GM19324 (cell line): ENCODE results near the gene MAP7D2.

Experiments used
- ATAC-seq: cut with Tn5 transposase; IDR thresholded peaks from one replicate; pipeline ENCODE4 v1.9.1; 2021; ENCODE audit warnings: mild to moderate bottlenecking, moderate library complexity; ENCODE audit not compliant: unreplicated experiment, low FRiP score

MAP7D2 gene

DNA sequence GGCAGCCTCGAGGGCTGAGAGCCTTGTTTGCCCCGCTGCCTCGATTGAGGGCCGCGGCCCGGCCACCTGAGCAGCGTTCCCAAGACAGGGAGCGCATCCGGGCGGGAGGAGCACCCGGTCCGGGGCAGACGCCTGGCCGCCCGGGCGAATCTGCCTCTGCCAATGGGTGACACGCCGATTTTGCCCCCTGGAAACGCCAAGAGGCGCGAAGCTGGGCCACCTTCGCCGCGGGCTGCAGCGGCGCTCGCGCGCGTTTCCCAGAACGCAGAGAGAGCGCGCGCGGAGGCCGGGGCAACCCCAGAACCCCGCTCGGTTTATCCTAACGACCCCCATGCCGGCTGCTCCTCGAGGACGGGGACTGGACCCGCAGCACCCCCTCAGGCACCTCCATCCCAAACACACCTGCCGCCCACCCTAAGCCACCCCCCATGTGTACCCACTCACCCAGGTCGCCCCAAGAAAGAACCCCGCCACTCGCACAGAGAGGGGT is 575 bp downstream of the MAP7D2 start:
- ATAC-seq: no peak

DNA sequence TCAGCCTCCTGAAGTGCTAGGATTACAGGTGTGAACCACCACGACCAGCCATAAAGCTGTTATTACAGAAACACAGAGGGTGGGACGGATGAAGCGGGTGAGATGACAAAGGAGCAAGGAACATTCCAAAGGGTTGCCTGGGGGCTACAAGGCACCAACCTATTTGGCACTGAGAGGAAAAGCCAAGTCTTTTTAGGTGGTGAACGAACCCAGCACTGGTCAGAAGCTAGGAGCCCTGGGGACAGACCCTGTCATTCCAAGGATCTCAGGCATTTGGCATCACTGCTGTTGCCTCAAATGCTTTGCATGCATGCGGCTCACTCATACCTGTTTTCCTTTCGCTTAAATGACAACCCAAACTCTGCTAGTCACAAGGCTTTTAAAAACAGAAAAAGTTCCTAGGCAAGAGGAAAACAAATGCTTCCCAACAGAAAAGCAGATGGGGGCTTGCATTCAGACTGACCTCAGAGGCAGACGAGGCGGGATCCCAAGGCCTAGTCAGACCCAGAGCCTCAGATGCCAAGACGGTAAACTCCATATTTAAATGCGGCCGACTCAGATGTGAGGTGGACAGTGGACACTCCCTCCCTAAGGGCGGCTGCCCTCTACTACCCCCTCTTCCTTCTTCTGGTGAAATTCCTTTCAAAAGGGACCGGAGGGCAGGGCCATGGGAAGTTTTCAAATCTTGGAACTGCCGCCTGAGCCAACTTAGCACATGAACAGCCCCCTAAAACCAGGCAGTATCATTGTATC is 4.5 kb downstream of the MAP7D2 start:
- ATAC-seq: no peak

DNA sequence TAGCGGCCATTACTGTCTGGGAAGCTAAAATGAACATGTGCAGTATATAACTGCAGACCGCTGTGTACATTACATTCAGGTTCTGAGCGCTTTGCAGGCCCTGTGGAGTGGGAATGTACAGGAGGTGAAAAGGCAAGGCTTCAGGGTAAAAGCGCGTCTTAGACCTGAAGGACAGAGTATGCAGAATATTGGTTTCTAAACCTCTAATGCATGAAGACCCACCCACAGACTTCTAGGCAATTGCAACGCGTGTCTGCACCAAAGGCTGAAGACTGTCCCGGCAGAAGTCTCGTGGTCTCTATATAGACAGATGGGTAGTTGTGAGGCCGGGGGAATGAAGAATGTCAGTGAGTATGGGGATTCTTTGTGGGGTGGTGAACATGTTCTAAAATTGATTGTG is 5.4 kb downstream of the MAP7D2 start:
- ATAC-seq: no peak

DNA sequence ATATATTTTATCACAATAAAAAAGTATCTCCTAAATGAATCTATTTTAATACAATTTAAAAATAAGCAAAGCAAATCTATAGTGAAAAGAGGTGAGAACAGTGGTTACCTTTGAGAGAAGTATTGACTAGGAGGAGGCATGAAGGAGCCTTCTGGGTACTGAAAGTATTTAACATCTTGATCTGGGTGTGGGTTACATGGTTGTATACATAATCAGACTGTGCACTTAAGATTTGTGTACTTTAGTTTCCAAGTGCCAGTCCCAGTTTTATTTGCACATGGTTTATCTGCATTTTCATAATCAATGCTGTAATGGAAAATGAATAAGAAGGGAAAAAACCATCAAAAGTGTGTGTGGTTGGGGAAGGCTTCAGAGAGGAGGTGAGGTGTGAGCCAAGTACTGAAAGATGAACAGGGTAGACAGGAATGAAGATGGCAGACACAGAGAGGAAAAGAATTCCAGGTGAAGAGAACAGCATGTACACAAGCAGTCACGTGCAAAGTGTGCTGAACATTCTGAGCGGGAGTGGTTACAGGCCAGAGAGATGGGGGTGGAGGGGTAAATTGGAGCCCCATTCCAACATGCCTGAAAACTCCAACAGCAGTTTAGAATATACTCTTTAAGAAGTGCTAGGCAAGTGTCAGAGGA is 14.6 kb downstream of the MAP7D2 start:
- ATAC-seq: no peak

DNA sequence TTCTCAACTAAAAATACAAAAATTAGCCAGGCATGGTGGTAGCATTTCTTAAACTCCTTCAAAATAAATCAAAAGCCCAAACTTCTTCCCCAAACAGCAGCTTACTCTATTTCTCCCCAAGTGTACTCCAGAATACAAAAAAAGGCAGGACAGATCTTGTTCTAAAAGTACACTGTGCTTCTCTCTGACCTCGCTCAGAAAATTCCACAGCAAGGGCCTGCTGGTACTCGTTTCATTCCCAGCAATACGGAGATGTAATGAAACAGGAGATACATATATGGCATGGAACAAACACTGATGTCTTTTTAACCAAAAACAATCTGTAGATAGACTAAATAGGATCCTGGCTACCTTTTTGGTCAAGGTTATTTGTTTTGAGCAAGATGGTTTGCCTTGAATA is 25.2 kb downstream of the MAP7D2 start:
- ATAC-seq: no peak

DNA sequence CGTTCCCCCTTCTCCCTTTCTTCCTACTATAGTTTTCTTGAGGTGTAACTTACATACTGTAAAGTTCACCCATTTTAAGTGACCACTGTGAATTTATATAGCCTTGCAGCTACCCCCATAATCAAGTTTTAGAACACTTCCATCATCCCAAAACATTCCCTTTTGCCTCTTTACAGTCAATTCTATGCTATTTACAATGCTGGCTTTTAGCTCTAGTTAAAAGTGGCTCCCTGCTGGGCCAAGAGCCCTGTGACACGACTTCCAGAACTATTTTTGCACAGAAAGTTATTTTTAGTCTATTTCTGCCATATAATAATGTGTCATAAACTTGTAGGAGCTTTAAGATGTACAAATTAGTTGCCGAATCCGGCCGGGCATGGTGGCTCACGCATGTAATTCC is 26.9 kb downstream of the MAP7D2 start:
- ATAC-seq: no peak

DNA sequence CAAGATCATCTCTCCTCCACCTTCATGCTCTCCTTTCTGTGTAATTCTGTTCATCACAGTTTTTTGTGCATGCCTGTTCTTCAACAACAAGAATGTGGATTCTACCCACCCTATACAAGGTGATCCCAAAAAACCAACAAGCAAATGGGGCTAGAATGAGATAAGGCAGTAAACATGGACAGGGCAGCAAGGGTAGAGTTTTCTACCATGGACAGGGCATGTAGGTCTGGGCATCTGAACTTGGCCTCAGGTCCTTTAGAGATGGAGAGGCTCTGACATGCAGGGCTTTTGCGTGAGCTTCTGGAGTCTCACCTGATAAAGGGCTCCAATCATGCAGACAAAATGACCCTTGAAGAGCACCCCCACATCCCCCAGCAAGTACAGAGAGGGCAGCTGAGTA is 36.4 kb downstream of the MAP7D2 start:
- ATAC-seq: no peak

DNA sequence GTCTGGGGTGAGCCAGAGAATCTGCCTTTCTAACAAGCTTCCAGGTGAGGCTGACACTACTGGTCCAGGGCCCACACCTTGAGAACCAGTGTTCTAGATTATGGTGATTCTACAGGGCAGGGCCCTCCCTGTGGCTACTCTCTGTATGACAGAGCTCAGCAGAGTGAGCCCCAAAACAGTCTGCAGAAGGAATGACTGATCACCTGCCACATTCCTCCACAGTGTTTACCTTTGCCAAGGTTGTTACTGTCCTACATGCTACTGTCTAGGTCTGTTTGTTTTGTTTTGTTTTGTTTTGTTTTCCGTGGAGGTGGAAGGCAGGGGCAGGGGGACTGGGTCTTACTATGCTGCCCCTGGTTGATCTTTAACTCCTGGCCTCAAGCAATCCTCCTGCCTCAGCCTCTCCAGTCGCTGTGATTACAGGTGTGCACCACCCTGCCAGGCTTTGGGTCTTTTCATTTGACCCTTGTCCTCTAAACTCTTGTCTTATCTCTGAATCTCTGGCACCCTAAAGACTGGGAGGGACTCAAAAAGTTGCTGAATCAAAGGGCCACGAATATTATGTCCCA is 45.1 kb downstream of the MAP7D2 start:
- ATAC-seq: no peak

DNA sequence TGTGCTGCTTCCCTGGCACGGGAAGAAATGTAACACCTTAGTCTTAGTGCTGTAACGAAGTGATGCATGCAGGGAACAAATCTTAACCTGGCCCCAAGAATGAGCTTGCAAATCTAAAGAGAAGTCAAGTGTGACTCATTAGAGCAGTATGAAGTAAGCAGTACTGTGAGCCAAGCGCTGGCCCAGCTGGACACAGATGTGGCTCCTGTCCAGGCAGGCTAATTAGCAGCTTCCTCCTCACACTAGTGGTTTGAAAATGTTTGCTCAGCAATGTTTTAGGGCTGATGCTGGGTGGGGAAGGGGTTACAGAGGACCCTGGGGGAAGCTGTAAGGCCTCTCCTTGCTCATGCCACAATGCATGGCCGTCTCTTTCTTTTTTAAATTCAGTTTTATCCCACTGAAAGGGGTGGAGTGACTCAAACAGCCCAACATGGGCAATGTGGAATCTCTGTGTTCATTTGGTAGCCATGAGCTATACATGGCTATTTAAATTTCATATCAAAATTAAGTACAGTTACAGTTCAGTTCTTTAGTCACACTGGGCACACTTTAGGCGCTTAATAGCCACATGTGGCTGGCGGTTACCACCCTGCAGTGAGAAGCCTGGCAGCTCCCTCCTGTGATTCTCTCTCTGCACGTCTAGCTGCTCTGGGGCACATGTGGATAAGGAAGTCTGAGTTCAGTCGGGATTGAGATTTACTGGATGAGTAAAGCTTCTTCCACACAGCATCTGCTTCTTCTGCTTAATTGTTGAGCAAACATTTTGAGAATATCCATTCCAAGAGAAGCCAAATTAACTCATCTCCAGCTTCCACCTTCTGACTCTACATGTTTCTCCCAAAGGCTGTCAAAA is 48.8 kb downstream of the MAP7D2 start:
- no peak for ATAC-seq

DNA sequence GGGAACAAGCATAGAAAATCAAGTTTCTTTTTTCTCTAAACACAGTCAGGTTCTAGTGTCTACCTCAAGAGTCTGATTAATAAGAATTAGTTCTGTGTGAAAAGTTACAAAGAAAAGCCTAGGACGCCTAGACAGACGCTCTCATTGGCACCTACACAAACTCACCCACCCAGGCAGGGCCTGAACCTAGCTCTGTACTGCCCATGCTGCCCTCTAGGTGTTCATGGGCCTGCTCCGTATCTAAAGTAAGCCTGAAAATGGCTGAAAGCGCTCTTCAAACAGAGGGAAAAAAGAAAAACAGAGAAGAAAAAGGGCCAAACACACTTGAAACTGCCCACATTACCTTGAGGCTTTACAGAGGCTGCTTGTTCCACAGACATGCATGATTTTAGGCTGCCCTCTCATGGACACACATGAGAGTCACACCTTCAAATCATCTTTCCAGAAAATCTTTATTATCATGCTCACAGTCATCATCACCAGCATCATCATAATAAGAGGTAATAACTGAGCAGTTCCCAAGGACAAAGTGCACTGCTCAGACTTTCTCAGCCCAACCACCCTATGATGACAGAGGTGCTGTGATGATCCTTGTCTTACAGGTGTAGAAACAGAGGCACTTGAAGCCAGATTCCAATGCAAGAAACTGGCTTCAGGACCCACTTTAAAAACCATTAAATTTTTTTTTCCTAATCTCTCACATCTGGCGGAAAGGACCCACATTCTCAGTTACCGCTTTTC is 49.6 kb downstream of the MAP7D2 start:
- no peak for ATAC-seq

DNA sequence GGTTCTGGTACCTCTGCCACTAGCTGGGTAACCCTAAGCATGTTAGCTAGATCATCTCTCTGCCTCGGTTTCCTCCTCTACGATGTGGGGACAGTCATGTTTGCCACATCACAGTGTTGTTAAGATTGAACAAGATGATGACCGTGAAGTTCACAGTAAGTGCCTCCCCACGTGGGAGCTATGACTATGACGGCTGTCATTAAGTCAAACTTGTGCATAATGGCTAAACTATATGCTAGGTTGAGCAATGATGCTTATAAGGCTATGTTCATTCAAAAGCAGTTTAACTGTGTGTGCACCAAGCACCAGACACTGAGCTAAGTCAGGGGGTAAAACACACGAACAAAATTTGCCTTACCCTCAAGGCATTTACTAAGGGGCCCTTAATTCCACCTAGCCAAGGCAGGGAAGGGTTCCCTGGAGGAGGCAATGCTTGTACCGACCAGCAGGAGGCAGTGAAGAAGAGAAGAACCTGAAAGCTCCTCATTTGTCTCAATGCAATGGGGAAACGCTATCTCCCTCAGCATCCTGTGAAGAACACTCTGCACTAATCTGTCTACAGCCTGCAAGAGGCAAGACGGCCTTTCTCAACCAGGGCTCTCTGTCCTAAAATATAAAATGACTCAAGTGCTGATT is 52.9 kb downstream of the MAP7D2 start:
- no peak for ATAC-seq

DNA sequence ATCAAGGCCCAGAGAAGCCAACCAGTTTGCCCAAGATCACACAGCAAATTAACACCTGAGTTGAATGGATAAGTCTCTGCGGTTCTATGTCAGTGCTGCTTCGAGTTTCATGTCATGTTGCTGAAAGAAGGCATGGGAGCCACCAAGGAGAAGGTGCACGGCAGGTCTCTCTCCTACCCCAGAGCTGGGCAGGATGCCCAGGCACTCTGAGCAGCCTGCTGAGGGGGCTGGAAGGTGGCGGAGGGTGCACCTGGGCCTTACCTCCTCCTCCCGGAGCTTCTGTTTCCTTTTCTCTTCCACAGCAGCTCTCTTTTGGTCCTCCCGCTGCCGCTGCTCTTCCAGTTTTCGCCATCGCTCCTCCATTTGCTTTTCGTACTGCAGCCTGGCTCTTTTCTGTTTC is 53.6 kb downstream of the MAP7D2 start:
- no peak for ATAC-seq

DNA sequence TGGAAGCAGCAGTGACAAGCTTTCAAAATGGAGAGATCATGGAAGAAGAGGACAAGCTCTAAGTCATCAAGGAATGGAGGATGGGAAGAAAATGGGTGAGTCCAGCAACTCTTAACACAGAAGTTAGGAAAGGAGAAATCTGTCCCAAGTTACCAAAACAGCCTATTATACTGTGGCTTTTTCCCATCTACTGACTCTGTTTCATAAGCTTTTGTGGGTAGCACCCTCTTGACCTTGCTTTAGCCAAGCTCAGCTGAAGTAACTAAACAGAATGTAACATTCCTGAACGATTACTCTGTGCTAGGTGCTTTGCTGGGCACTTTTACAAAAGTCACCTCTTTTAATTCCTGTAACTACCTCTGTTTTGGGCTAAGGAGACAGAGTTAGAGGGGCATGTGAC is 54.9 kb downstream of the MAP7D2 start:
- no peak for ATAC-seq

DNA sequence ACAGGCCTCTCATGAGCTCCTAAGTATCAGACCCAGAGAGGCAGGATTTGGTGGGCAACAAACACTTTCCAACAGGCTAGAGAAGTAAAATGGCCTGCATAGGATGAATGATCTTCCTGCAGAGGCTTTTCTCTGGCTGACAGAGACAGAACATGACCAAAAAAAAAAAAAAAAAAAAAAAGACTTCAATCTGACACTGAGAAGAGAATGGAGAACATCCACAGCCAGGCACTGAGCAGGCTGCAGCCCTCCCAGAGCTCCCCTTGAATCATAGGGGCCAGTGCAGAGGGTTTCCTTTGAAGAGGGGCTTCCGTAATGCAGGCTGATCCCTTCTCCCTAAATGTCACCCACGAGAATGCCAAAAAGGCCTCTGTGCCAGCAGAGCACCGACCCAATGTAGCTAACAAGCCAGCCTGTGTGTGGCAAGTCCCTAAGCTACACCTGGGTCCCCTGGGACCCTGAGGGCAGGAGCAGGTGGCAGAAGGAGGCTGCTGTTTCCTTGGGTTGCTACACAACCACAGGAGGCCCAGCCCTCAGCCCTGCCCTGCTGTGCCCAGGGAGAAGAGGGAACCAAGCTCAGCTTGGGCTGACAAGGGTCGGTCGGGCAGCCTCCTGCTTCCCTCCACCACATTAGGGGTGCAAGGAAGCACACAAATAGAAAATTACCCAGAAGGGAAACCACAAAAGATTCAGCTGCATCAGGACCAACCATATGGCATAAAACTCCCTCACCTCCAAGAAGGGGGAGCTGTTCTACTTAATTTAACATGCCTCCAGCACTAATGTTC is 55.6 kb downstream of the MAP7D2 start:
- peak; percentile 83 for ATAC-seq

DNA sequence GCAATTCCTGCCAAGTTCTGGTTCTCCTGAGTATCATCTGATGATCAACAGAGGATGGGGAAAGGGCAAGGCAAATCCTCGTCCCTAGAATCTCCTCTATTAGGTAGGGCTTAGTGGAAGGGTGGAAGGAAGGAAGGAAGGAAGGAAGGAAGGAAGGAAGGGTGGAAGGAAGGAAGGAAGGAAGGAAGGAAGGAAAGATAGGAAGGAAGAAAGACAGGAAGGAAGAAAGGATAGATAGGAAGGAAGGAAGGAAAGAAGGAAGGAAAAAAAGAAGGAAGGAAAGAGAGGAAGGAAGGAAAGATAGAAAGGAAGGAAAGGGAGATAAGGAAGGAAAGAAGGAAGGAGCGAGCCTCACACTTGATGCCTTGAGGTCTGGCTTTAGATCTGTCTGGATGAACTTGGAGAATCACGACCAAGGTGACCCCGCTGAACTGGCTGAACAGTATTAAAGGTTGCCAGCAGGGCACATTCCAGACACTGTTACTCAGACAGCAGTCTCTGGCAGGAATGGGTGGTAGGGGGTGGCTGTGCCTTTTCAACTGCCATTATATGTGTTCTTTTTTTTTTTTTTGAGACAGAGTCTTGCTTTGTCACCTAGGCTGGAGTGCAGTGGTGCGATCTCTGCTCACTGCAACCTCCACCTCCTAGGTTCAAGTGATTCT is 57.1 kb downstream of the MAP7D2 start:
- ATAC-seq: no peak

DNA sequence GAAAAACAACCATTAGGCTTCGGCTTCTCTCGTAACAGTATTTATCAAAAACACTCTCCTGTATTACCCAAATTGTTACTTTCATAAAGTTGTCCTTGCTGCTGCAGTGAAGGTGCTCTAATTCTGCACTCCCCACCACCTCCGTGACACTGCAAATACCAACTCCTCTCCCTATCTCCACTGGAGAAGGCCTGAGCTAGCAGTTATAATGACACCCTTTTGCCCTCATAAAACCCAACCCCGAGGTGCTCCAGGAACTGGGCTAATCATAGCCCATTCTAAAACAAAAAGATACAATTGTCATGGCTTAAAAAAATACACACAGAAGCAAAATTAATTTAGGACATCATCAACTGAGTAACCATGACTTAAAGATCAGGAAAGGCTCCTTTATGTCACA is 59.2 kb downstream of the MAP7D2 start:
- ATAC-seq: no peak

DNA sequence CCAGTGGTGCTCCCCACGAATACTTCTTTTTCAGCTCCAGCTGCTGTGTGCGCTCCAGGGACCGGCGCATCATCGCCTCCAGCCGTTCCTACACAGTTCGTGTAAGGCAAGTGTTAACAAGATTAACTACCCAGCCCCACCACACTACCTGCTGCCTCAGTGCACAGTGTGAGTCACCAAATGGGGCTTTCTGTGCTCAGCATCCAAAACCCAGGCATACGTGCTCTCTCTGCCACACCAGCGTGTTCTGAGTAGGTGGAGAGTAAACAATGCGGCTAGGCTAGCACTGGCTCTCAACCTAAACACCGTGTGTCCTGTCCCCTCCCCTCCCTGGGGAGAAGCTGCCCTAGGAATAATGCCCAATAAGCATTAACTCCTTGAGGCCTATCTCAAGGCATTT is 60.0 kb downstream of the MAP7D2 start:
- no peak for ATAC-seq

DNA sequence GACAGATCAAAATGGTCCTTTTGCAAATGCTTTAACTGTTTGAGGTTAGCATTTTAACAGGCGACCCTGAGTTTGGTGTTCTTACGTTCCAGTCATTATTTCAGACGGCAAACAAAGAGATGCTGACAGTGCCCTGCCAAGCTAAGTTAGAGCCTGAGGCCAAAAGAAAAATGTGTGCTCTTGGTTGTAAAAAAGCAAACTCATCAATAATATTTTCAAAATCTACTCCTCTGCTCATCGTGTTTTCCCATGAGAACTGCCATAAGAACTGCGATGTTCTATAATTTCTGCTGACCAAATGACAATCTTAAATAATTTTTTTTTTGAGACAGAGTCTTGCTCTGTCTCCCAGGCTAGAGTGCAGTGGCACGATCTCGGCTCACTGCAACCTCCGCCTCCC is 63.2 kb downstream of the MAP7D2 start:
- ATAC-seq: no peak

DNA sequence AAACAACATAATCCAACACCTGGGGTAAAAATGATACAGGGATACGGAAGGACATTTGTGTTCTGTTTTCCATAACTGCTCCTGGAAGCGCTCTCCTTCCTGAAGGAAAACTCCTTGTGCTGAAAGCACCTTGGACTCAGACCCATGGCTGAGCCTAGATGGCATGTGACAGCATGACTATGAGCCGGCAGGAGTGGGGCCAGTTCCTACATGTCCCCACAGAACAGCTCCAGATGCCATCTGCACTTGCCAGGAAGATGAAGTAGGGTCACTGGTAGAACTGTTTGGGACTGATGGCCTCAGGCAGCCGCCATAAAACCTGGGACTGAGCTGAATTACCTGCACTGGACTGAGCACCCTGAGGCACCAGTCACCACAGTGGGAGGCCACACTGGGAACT is 69.8 kb downstream of the MAP7D2 start:
- ATAC-seq: no peak
